ENCODE results near the gene ZRANB1. TPM values are rescaled to one million over a fixed set of nuclear protein-coding genes. Genes with fewer than 3 reads are reported as not detected.

The ZRANB1 gene
- total and polyA plus RNA-seq, 2 of the 4 experiments (the other 2 are of a cell fraction): 11.2 to 24.7 TPM

- TF ChIP-seq FOS (IDR thresholded peaks at IDR 0.05; ENCODE audit: low read depth, low read length) (no peak), MAFK (IDR thresholded peaks at IDR 0.05; ENCODE audit: low read depth, low read length) (no peak), CEBPB (IDR thresholded peaks at IDR 0.05; ENCODE audit: low read depth, low read length) (no peak)
These were observed 59.6 kb downstream of the ZRANB1 start (continued) for GRCh38 chr10:125001313-125002046.

DNA sequence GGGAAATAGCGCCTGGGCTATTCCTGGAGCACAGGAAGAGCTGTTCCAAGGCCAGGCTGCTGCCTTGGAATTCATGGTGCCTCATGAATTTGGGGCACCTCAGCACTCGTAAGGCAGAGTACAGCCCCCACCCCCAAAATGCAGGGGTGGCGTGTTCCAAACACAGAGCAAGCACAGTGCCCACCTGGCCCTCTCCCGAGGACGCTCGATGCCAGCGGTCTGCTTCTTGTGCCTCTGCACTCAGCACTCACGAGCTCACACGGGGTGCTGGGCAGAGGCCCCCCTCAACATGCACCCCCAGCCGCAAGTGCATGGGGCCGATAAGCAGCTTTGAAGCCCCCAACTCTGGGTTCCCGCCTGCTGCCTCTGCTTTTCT, 60.1 kb downstream of the ZRANB1 start:
- Histone ChIP-seq H4K8ac (ENCODE audit: low read depth in 2 of 2, low read length in 2 of 2) (no peak overlapping the region), H4K91ac (ENCODE audit: insufficient read depth, low read depth, low read length) (no peak overlapping the region; the same call in 1 of the 2 replicates), H3K4me2 (ENCODE audit: low read depth, low read length) (no peak overlapping the region), H3K36me3 (ENCODE audit: control insufficient read depth, insufficient read depth, low read length) (peaks cover 49% of the 10 kb centered on the region; the same call in 1 of the 2 replicates), H2AK5ac (ENCODE audit: low read depth, low read length) (peak overlapping the region; percentile 7; the same call in 1 of the 2 replicates), H3K79me1 (ENCODE audit: low read depth in 1 of 2, low read length in 2 of 2) (peaks cover 29 to 91% of the 10 kb centered on the region in 2 experiments), H3K56ac (ENCODE audit: extremely low read depth, insufficient read depth, low read length) (no peak overlapping the region), H2BK120ac (ENCODE audit: low read depth, low read length) (no peak overlapping the region), H3K9me3 (ENCODE audit: control insufficient read depth, insufficient read depth, low read length) (no peaks in the 10 kb centered on the region), H3K9me1 (ENCODE audit: insufficient read depth, low read length) (peaks cover 28% of the 10 kb centered on the region), H3K4me1 (ENCODE audit: control insufficient read depth, insufficient read depth, low read length) (peaks cover 39% of the 10 kb centered on the region), H2BK5ac (ENCODE audit: low read depth, low read length, poor library complexity, severe bottlenecking) (no peak overlapping the region), H3K4ac (ENCODE audit: low read depth, low read length) (no peak overlapping the region; the same call in 1 of the 2 replicates), H2AFZ (replicated peaks; ENCODE audit: low read length, poor library complexity) (no peak overlapping the region), H3K9ac (ENCODE audit: low read depth, low read length) (no peak overlapping the region), H3K18ac (ENCODE audit: low read depth, low read length) (no peak overlapping the region), H3K4me3 (ENCODE audit: insufficient read depth, low read depth, low read length) (no peak overlapping the region), H2BK15ac (ENCODE audit: low read depth, low read length) (no peak overlapping the region), H3K14ac (replicated peaks; ENCODE audit: low read depth, low read length) (no peak overlapping the region), H3K27me3 (ENCODE audit: control insufficient read depth, insufficient read depth, low read length) (no peaks in the 10 kb centered on the region), H2AK9ac (replicated peaks; ENCODE audit: low read depth, low read length, poor library complexity) (peak overlapping the region; percentile 17), H4K20me1 (ENCODE audit: insufficient read depth, low read length) (peaks cover 69% of the 10 kb centered on the region), H3K27ac (ENCODE audit: insufficient read depth, low read length) (no peak overlapping the region), H2BK20ac (ENCODE audit: low read depth, low read length) (no peak overlapping the region), H4K5ac (ENCODE audit: low read depth, low read length) (no peak overlapping the region), H3K23ac (ENCODE audit: low read depth, low read length) (no peak overlapping the region)
- ChIA-PET POLR2A (ENCODE audit: unreplicated experiment) (no interaction called here), CTCF (no interaction called here)
- BruUV-seq (replicated peaks): no TSS peak
- TF ChIP-seq RFX5 (IDR thresholded peaks at IDR 0.05; ENCODE audit: low read depth, low read length): no peak
- TF ChIP-seq USF2 (IDR thresholded peaks at IDR 0.05; ENCODE audit: low read depth, low read length): no peak
- TF ChIP-seq MAFK (IDR thresholded peaks at IDR 0.05; ENCODE audit: low read depth, low read length): no peak
- TF ChIP-seq FOS (IDR thresholded peaks at IDR 0.05; ENCODE audit: low read depth, low read length): no peak
- DNase-seq (no peak), ATAC-seq (ENCODE audit: low read depth) (no peak)
- intact Hi-C loops (cut with micrococcal nuclease): no loop called here
- 90% methylated on average over 2 of the region's 12 CpGs; no CpG with 5 or more reads in 1 of the 2 experiments for WGBS, 2 experiments (ENCODE audit: extremely low coverage in 2 of 2, insufficient read length in 1 of 2)
- in situ Hi-C loops (cut with MboI; ENCODE audit: low sequenced_read_pairs): no loop called here
- dilution Hi-C loops (cut with HindIII; ENCODE audit: low sequenced_read_pairs, unreplicated experiment): no loop called here

Measured in IMR-90 (cell line).